GM12878 (cell line): ENCODE results near the gene MILR1. TPM values are rescaled to one million over a fixed set of nuclear protein-coding genes. Genes with fewer than 3 reads are reported as not detected.
A peak's percentile ranks its signal among the peaks of the same experiment; 100 is the strongest.

Source experiments
- ATAC-seq: fragments of 200-7000 bp; cut with Tn5 transposase; 3 replicates; pipeline ENCODE4 v1.9.1; 2020; ENCODE audit warnings: mild to moderate bottlenecking, moderate library complexity
- BruUV-seq: library from RNA; stranded (reverse); fragments of 400-500 nt; replicated peaks from 2 replicates; lab custom pipeline; 2021; lab: Mats Ljungman, UMichigan
- CTCF ChIA-PET: fragments of 300-600 bp; sonication (Branson Sonifier 250); formaldehyde crosslinking; extraction: SDS; loops from one replicate; lab custom pipeline; 2021; ENCODE audit warnings: inconsistent platforms; lab: Yijun Ruan, JAX
- POLR2A ChIA-PET: fragments of 350-600 bp; formaldehyde crosslinking; extraction: SDS; loops from one replicate; lab custom pipeline; 2021; ENCODE audit warnings: inconsistent platforms; lab: Charles Lee
- RAD21 ChIA-PET: fragments of 300-600 bp; sonication (Branson Sonifier 250); formaldehyde crosslinking; loops from one replicate; lab custom pipeline; 2023; ENCODE audit warnings: antibody characterized with exemption; ENCODE audit not compliant: unreplicated experiment; lab: Charles Lee
- SMC1A ChIA-PET: fragments of 300-600 bp; sonication (Branson Sonifier 250); formaldehyde crosslinking; loops from one replicate; lab custom pipeline; 2023; ENCODE audit not compliant: unreplicated experiment, uncharacterized antibody; lab: Charles Lee
- DNase-seq: peaks from one replicate; pipeline ENCODE4 v3.0.0-alpha.2; 2011; ENCODE audit warnings: low read depth, low spot score
- FAIRE-seq: peaks from 3 replicates; lab custom pipeline; 2011; peaks lifted over from hg19 to GRCh38; lab: Jason Lieb, UNC
- H2AFZ ChIP-seq: 2 replicates; pipeline ENCODE4 v1.6.0; 2011; ENCODE audit warnings: low read depth, low read length, control low read depth; ENCODE audit not compliant: control insufficient read depth
- H3K27ac ChIP-seq: 2 replicates; pipeline ENCODE4 v1.5.1; 2011; ENCODE audit warnings: control low read depth; ENCODE audit not compliant: control insufficient read depth, insufficient read depth
- H3K27me3 ChIP-seq, 2 experiments: replicated peaks in 1 of 2; 2 replicates each; pipeline versions ENCODE4 v1.6.0 to v1.6.1; 2011; ENCODE audit warnings: low read length in 1 of 2; ENCODE audit not compliant: control insufficient read depth in 2 of 2, insufficient read depth in 2 of 2
- H3K36me3 ChIP-seq, 2 experiments: 2 replicates each; pipeline ENCODE4 v1.5.1; 2011; ENCODE audit warnings: low read length in 1 of 2; ENCODE audit not compliant: control insufficient read depth in 2 of 2, insufficient read depth in 2 of 2
- H3K4me1 ChIP-seq: 2 replicates; pipeline ENCODE4 v1.6.1; 2011; ENCODE audit warnings: mild to moderate bottlenecking, low read length, moderate library complexity, mixed read lengths; ENCODE audit not compliant: control insufficient read depth, insufficient read depth
- H3K4me2 ChIP-seq: 2 replicates; pipeline ENCODE4 v1.6.0; 2011; ENCODE audit warnings: control low read depth; ENCODE audit not compliant: control insufficient read depth, insufficient read depth
- H3K4me3 ChIP-seq: fragments of 200-600 bp; sonication (generic); 2 replicates; pipeline ENCODE4 v1.5.1; 2016
- H3K79me2 ChIP-seq: 2 replicates; pipeline ENCODE4 v1.6.0; 2011; ENCODE audit warnings: low read length; ENCODE audit not compliant: control insufficient read depth, insufficient read depth
- H3K9ac ChIP-seq: 2 replicates; pipeline ENCODE4 v1.8.0; 2011; ENCODE audit warnings: low read length, control low read depth, mixed read lengths; ENCODE audit not compliant: control insufficient read depth, insufficient read depth
- H3K9me3 ChIP-seq: replicated peaks from 3 replicates; pipeline ENCODE4 v1.5.1; 2011; ENCODE audit warnings: mild to moderate bottlenecking, low read length; ENCODE audit not compliant: control insufficient read depth, insufficient read depth
- H4K20me1 ChIP-seq: 2 replicates; pipeline ENCODE4 v1.6.0; 2011; ENCODE audit not compliant: control insufficient read depth, insufficient read depth
- ATF2 ChIP-seq: IDR thresholded peaks from 2 replicates; pipeline ENCODE4 v1.6.1; 2012; ENCODE audit warnings: low read length, inconsistent platforms
- CREB1 ChIP-seq: IDR thresholded peaks from 2 replicates; pipeline ENCODE4 v1.6.1; 2012; ENCODE audit warnings: low read depth, mild to moderate bottlenecking, inconsistent platforms
- CREM ChIP-seq: IDR thresholded peaks from 2 replicates; pipeline ENCODE4 v1.6.1; 2014; ENCODE audit warnings: antibody characterized with exemption, low read depth
- CTCF ChIP-seq, 3 experiments: IDR thresholded peaks in 2 of 3; conservative IDR thresholded peaks in 1 of 3; 2 replicates each; pipeline ENCODE4 v1.5.1; 2011; ENCODE audit warnings: low read depth in 3 of 3, low read length in 3 of 3, mild to moderate bottlenecking in 3 of 3, control low read depth in 2 of 3, moderate library complexity in 2 of 3, inconsistent platforms in 1 of 3, mixed read lengths in 1 of 3; ENCODE audit not compliant: control insufficient read depth in 2 of 3, insufficient read depth in 1 of 3; ENCODE audit errors: extremely low read depth in 1 of 3
- FOS ChIP-seq: IDR thresholded peaks from 3 replicates; pipeline ENCODE4 v1.6.1; 2011; ENCODE audit warnings: borderline replicate concordance; ENCODE audit not compliant: insufficient read length; ENCODE audit errors: extremely low read depth
- IRF5 ChIP-seq: fragments of 450-650 bp; IDR thresholded peaks from 2 replicates; pipeline ENCODE4 v1.6.1; 2017; ENCODE audit warnings: borderline replicate concordance
- JUNB ChIP-seq: IDR thresholded peaks from 2 replicates; pipeline ENCODE4 v1.6.1; 2016; ENCODE audit warnings: antibody characterized with exemption, mild to moderate bottlenecking
- MLLT1 ChIP-seq: fragments of 450-650 bp; IDR thresholded peaks from 2 replicates; pipeline ENCODE4 v1.6.1; 2016; ENCODE audit warnings: mild to moderate bottlenecking
- SKIL ChIP-seq: fragments of 450-650 bp; IDR thresholded peaks from 2 replicates; pipeline ENCODE4 v1.6.1; 2017; ENCODE audit warnings: mild to moderate bottlenecking, low read depth, inconsistent platforms; ENCODE audit not compliant: poor library complexity, severe bottlenecking
- SMC3 ChIP-seq: IDR thresholded peaks from 2 replicates; pipeline ENCODE4 v1.6.1; 2011; ENCODE audit warnings: low read length, improper control_type of control experiment, borderline replicate concordance
- STAT3 ChIP-seq: IDR thresholded peaks from 2 replicates; pipeline ENCODE4 v1.6.1; 2011; ENCODE audit warnings: low read depth, low read length, improper control_type of control experiment
- TAF1 ChIP-seq: IDR thresholded peaks from 2 replicates; pipeline ENCODE4 v1.6.1; 2011; ENCODE audit warnings: mild to moderate bottlenecking, low read depth, low read length, borderline replicate concordance
- TCF12 ChIP-seq: IDR thresholded peaks from 2 replicates; pipeline ENCODE4 v1.6.1; 2011; ENCODE audit warnings: low read depth, mild to moderate bottlenecking, low read length
- WGBS: methylation state at CpG from one replicate; pipeline ENCODE4 v1.1.6; 2016; ENCODE audit warnings: low lambda C conversion rate; ENCODE audit not compliant: insufficient replicate concordance, insufficient coverage; ENCODE audit errors: missing lambda C conversion rate; 5-methylcytosine and 5-hydroxymethylcytosine counted together
- in situ Hi-C: fragments of 300-500 bp; cut with MboI; formaldehyde crosslinking; loops from 9 replicates; pipeline ENCODE4 v1.14.3; 2018; ENCODE audit warnings: mixed read lengths
- intact Hi-C: fragments of 100-400 bp; cut with micrococcal nuclease; formaldehyde crosslinking; loops from one replicate; pipeline ENCODE4 v1.14.2; 2022; ENCODE audit not compliant: unreplicated experiment
- polyA plus RNA-seq, 11 experiments: library from polyadenylated mRNA; depleted of rRNA in 4 of 11; unstranded in 6 of 11; stranded (reverse) in 5 of 11; fragments of >200 nt; fragmentation: Nextera tagmentation in 4 of 11; fragmentation: Illumina TruSeq in 1 of 11; extraction: Ambion mirVana in 4 of 11; extraction: Trizol in 1 of 11; gene quantifications; 1 replicate in 1 of 11; 2 replicates in 10 of 11; pipeline versions ENCODE4 v1.2.1 to v1.2.3, GENCODE V29; 2011 to 2016; ENCODE audit warnings: inconsistent platforms in 2 of 11, missing spikeins in 2 of 11, low read depth in 1 of 11
- total RNA-seq, 4 experiments: library from RNA; depleted of rRNA in 3 of 4; stranded (reverse); fragments of >200 nt in 3 of 4; fragmentation: Illumina TruSeq in 1 of 4; extraction: Trizol in 1 of 4; gene quantifications; 2 replicates each; pipeline versions ENCODE4 v1.2.1 to v1.2.3, GENCODE V29; 2013 to 2021

MILR1 gene
- total and polyA plus RNA-seq, 10 of the 15 experiments (the other 5 are each of a cell fraction or from before 2014, with no cell fraction given), result 2.0 to 47.2 (median 17.2) TPM

GRCh38 chr17:64492481-64493109 lies 43.7 kb downstream of the MILR1 start:
- in situ Hi-C loops (loop anchor here (5.0 kb wide), 2 partner anchors 70 to 170 kb away; no protein-coding TSS in a partner anchor), intact Hi-C loops (loop anchor here (5.0 kb wide), 2 partner anchors 170 to 185 kb away; no protein-coding TSS in a partner anchor)
- H3K27ac ChIP-seq, result no peak overlapping the region
- ChIA-PET POLR2A (interaction anchor here (0.6 to 1.6 kb wide), 3 partner anchors 13 to 173 kb away, joined by 3 to 7 read pairs (median 3); partner anchors contain the start of gene CEP95), RAD21 (interaction anchor here (0.9 to 9.9 kb wide), 5 partner anchors 13 to 157 kb away, joined by 3 to 174 read pairs (median 6); no protein-coding TSS in a partner anchor), CTCF (interaction anchor here (1.0 to 17.7 kb wide), 12 partner anchors 8 to 173 kb away, joined by 3 to 350 read pairs (median 4); partner anchors contain the start of genes CEP95 and DDX5), SMC1A (interaction anchor here (0.6 to 4.6 kb wide), 7 partner anchors 10 to 156 kb away, joined by 3 to 121 read pairs (median 4); partner anchors contain the start of genes CEP95 and DDX5)
- H3K4me3 ChIP-seq, result no peak overlapping the region
- H4K20me1 ChIP-seq, result no peaks in the 10 kb centered on the region
- H3K9me3 ChIP-seq, result no peaks in the 10 kb centered on the region
- peaks cover 31% of the 10 kb centered on the region for H3K79me2 ChIP-seq
- no peak for ATAC-seq
- 77% methylated on average over 6 of the region's 6 CpGs for WGBS
- peak; percentile 49 for FAIRE-seq
- H3K27me3 ChIP-seq, result no peaks in the 10 kb centered on the region
- no peak overlapping the region for H2AFZ ChIP-seq
- peaks cover 5% of the 10 kb centered on the region; the same call in 1 of the 2 replicates for H3K4me1 ChIP-seq
- no peak overlapping the region for H3K4me2 ChIP-seq
- BruUV-seq, result no TSS peak
- peaks cover 0 to 11% of the 10 kb centered on the region in 2 experiments; a peak in 3 of 4 replicates for H3K36me3 ChIP-seq
- H3K9ac ChIP-seq, result no peak overlapping the region
- no peak for DNase-seq
- no peak for TF ChIP-seq FOS
- no peak for TF ChIP-seq MLLT1
- 0 out of 2 replicates have a peak, but pooled peaks have one; percentile 32 for TF ChIP-seq JUNB
- no peak for TF ChIP-seq TCF12
- peak; percentile 80 for TF ChIP-seq CREB1
- TF ChIP-seq STAT3, result no peak
- TF ChIP-seq TAF1, result no peak
- TF ChIP-seq SMC3, result no peak
- TF ChIP-seq CREM, result peak; percentile 84
- TF ChIP-seq ATF2, result peak; percentile 93
- TF ChIP-seq IRF5, result no peak
- peak; percentile 17 to 38 (median 32); a peak in 4 of 6 replicates for TF ChIP-seq CTCF (IDR thresholded peaks at IDR 0.05 in 2 of 3, conservative IDR thresholded peaks at IDR 0.05 in 1 of 3; ENCODE audit: control insufficient read depth in 2 of 3, extremely low read depth in 1 of 3, insufficient read depth in 1 of 3, low read depth in 3 of 3, low read length in 3 of 3)
- no peak for TF ChIP-seq SKIL
